ENCODE results near the gene SERTAD3.
"Not testable (repeated sequence)": the region's sequence is repeated elsewhere in the genome, so short reads cannot be mapped to it uniquely, and the experiment has no call there.

SERTAD3 gene, protein sequence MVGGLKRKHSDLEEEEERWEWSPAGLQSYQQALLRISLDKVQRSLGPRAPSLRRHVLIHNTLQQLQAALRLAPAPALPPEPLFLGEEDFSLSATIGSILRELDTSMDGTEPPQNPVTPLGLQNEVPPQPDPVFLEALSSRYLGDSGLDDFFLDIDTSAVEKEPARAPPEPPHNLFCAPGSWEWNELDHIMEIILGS
- long read RNA-seq, donor 1, transcript SERTAD3-201 (2 exons, 1,734 nt), result major isoform, 12 of 13 reads
- long read RNA-seq, donor 1, partial matches to known transcripts, result 0 of 13 reads
- long read RNA-seq, donor 1, other reads (novel, unspliced or antisense), result 0 of 13 reads
- long read RNA-seq, donor 2, transcript SERTAD3-201 (2 exons, 1,734 nt), result major isoform, 8 of 10 reads
- long read RNA-seq, donor 2, partial matches to known transcripts, result 0 of 10 reads
- long read RNA-seq, donor 2, other reads (novel, unspliced or antisense), result 0 of 10 reads
- long read RNA-seq, donor 3, transcript SERTAD3-201 (2 exons, 1,734 nt), result major isoform, 5 of 5 reads
- long read RNA-seq, donor 3, partial matches to known transcripts, result 0 of 5 reads
- long read RNA-seq, donor 3, other reads (novel, unspliced or antisense), result 0 of 5 reads
- long read RNA-seq, donor 4, transcript SERTAD3-201 (2 exons, 1,734 nt), result major isoform, 11 of 12 reads
- long read RNA-seq, donor 4, partial matches to known transcripts, result 0 of 12 reads
- long read RNA-seq, donor 4, other reads (novel, unspliced or antisense), result 0 of 12 reads
- long read RNA-seq, donor 5, transcript SERTAD3-201 (2 exons, 1,734 nt), result major isoform, 13 of 14 reads
- long read RNA-seq, donor 5, partial matches to known transcripts, result 0 of 14 reads
- long read RNA-seq, donor 5, other reads (novel, unspliced or antisense), result 0 of 14 reads
- long read RNA-seq, donor 6, transcript SERTAD3-201 (2 exons, 1,734 nt), result major isoform, 12 of 12 reads
- long read RNA-seq, donor 6, partial matches to known transcripts, result 0 of 12 reads
- long read RNA-seq, donor 6, other reads (novel, unspliced or antisense), result 0 of 12 reads
- long read RNA-seq, donor 7, result 0 reads
- long read RNA-seq, donor 8, partial matches to known transcripts, result 0 of 4 reads
- long read RNA-seq, donor 8, other reads (novel, unspliced or antisense), result 0 of 4 reads

DNA sequence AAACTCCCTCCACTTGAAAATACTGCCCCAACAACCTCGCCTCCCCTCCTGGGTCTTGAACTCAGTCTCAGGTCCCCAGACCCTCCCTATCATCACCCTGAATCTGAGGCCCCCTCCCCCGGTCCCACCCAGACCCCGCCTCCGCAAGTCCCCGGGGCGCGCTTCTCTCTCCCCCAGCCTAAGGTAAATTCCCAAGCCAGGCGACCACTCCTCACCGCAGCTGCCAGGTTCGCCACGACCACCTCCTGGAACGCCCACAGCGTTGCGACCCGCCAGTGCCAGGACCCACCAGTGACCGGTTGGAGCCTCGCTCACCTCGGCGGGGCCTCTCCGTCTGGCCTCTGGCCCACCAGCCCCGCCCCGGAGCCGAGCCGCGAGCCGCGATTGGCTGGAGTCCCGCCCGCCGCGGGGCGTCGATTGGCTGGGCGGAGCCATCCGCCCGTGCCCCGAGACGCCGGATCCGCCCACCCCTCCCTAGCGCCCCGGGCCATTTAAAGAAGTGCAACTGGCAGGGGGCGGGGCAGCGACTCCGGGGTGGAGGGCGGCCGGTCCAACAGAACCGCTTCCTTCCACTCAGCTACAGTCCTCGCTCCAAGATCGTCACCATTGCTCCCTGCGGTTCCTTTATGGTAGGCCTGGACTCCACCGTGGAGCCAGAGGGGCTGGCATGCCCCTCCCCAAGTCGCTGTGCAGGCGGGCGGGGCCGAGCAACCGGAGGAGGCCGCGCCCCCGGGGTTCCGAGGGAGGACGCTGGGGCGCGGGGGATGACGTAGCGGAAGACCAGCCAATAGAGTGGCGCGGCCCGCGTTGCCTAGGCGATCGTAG lies at the start of gene SERTAD3:
SERTAD3 (minus strand) TSS at position 336 of the 825 bp plus-strand sequence. CDS start 2,255 bp downstream, outside the sequence.
- DNase-seq, result peak; percentile 100

DNA sequence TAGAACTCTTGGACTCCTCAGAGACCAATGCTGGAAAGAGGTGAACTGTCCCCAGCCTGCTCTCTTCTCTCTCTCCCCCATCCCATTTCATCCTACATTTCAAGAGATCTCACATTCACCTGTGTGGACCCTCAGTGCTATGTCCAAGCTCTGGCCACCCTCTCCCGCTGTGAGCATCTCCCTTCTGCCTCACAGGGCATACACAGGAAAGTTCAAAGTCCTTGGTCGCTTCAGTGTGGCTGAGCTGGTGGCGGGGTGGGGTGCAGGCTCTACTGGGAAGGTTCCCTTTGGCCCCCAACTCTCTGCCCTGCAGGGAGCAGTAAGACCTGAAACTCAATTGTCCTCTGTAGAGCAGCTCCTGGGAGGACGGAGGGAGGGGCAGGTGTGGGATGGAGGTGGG lies 49.6 kb upstream of the SERTAD3 start:
- no peak for DNase-seq

DNA sequence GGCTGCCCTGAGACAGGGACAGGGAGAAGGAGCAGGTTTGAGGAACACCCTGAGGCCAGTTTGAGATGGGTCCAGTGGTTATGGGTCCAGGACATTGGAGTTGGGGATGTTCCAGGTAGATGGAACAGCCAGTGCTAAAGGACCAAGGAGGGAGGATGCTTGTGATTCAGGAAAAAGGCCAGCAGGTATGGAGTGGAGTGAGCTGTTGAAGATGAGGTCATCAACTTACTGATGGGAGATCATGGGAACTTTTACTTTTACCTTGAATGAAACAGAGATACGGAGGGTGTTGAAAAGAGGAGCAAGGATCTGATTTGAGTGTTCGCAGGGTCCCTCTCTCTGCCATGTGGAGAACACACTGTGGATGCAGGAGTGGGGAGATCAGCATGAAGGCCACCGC lies 48.1 kb upstream of the SERTAD3 start:
- DNase-seq, result no peak

DNA sequence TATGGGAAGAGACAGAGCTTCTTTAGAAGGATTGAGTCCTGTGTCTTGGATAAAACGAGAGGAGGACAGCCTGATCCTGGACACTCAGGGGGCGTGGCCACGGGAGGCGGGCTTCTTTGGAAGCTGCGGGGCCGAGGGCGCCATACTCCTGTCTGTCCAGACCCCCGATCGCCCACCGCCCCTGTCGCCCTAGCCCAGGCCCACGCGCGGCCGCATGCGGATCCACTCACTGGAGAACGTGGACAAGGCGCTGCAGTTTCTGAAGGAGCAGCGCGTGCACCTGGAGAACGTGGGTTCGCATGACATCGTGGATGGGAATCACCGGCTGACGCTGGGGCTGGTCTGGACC lies 45.7 kb upstream of the SERTAD3 start:
- DNase-seq, result no peak

DNA sequence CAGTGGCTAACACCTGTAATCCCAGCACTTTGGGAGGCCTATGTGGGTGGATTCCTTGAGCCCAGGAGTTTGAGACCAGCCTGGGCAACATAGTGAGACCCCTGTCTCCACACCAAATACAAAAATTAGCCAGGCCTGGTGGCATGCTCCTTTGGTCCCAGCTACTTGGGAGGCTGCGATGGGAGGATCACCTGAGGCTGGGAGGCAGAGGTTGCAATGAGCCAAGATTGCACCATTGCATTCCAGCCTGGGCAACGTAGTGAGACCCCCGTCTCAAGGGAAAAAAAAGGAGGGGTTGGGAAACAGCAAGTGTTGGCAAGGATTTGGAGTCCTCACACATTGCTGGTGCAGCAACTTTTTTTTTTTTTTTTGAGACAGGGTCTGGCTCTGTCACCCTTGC lies 41.9 kb upstream of the SERTAD3 start:
- DNase-seq, result no peak

DNA sequence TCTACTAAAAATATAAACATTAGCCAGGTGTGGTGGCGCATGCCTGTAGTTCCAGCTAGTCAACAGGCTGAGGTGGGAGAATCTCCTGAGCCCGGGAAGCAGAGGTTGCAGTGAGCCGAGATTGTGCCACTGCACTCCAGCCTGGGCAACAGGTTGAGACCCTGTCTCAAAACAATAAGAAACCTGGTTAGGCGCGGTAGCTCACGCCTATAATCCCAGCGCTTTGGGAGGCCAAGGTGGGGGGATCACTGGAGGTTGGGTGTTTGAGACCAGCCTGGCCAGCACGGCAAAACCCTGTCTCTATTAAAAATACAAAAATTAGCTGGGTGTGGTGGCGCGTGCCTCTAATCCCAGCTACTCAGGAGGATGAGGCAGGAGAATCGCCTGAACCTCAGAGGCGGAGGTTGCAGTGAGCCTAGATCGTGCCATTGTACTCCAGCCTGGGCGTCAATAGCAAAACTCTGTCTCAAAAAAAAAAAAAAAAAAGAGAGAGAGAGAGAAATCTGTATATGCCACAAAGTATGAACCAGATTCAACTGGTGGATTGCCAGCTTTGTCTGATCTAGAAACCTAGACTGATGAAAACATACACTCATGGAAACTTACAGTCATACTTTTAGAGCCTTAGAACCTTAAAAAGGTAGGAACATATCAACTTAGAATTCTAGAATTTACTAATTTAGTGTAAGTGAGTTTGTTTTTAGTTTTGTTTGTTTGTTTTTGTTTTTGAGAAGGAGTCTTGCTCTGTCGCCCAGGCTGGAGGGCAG lies 31.9 kb upstream of the SERTAD3 start:
- not testable (repeated sequence) for DNase-seq

DNA sequence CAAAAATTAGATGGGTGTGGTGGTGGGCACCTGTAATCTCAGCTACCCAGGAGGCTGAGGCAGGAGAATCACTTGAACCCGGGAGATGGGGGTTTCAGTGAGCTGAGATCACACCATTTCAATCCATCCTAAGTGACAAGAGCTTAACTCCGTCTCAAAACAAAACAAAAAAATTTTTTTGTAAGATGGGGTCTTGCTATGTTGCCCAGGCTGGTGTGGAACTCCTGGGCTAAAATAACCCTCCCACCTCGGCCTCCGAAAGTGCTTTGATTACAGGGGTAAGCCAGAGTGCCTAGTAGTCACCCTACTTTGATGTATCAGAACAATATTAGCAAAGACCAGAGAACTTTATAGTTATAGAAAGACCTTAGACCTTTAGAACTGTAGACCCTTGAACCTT lies 30.6 kb upstream of the SERTAD3 start:
- no peak for DNase-seq

DNA sequence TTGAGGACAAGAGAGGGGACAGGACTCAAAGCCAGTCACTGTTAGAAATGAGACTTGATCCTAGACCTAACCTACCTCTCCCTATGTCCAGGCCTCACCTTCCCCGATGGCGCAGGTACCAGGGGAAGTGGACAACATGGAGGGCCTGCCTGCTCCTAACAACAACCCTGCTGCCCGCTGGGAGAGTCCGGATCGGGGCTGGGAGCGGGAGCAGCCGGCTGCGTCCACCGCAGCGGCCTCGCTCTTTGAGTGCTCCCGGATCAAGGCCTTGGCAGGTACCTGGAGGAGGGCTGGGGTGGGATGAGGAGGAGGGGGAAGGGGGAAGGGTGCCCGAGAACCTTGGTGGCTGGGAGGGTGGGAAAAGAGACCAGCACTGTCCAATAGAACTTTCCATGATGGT lies 28.4 kb upstream of the SERTAD3 start:
- no peak for DNase-seq

DNA sequence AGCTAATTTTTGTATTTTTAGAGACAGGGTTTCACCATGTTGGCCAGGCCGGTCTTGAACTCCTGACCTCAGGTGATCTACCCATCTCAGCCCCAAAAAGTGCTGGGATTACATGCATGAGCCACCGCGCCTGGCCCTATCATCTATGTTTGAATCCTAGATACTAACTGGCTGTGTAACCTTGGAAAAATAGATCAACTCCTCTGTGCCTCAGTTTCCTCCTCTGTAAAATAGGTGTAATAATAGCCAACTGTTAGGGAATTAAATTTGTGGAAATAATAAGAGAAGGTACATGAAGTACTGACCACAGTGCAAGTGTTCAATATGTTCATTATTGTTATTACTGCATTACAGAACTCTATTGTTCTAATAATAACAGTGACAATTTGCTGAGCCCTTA lies 27.0 kb upstream of the SERTAD3 start:
- no peak for DNase-seq

DNA sequence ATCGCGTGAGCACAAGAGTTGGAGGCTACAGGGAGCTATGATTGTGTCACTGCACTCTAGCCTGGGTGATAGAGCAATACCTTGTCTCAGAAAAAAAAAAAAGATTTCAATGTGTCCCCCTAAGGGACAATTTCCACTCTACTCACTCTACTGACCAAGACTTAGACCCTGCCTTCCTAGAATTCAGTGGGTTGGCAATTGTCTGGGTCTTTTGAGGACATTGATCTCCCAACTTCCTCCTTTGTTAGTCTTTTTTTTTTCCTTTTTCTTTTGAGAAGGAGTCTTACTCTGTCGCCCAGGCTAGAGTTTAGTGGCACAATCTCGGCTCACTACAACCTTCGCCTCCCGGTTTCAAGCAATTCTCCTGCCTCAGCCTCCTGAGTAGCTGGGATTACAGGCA lies 24.9 kb upstream of the SERTAD3 start:
- DNase-seq, result no peak

DNA sequence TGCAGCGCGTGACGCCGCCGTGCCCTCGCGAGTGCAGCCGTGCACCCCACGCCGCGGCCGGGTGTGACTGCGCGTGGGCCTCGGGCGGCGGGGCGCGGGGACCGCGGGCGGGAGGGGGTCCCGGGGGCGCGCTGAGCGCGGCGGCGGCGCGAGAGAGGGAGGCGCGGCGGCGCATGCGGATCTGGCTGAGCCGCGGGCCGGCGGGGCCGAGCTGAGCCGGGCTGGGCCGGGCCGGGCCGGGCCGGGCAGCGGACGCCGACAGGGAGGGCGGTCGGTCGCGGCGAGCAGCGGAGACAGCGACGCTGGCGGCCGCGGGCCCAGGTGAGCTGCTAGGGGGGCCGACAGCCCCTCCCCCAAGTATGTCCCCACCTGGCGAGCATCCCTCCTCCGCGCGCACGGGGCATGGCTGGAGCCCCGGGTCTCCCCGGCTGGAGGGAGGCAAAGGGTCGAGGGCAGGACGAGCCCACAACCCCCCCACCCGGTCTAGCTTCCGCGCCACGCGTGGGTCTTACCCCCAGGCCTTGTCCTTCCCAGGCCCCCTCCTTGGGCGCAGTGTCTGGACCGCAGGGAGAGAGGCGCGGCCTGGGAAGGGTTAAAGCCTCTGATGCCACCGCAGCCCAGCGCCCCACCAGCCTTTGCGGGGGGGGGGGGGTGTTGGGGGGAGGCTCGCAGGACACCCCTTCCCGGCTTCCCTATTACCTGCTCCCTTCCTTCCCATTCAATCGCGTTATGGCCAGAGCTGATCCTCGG lies 23.0 kb upstream of the SERTAD3 start, which contains the start of gene SPTBN4:
SPTBN4 (plus strand) TSS at position 17 of the 750 bp plus-strand sequence. CDS start 5,621 bp downstream, outside the sequence.
- DNase-seq, result peak; percentile 21

DNA sequence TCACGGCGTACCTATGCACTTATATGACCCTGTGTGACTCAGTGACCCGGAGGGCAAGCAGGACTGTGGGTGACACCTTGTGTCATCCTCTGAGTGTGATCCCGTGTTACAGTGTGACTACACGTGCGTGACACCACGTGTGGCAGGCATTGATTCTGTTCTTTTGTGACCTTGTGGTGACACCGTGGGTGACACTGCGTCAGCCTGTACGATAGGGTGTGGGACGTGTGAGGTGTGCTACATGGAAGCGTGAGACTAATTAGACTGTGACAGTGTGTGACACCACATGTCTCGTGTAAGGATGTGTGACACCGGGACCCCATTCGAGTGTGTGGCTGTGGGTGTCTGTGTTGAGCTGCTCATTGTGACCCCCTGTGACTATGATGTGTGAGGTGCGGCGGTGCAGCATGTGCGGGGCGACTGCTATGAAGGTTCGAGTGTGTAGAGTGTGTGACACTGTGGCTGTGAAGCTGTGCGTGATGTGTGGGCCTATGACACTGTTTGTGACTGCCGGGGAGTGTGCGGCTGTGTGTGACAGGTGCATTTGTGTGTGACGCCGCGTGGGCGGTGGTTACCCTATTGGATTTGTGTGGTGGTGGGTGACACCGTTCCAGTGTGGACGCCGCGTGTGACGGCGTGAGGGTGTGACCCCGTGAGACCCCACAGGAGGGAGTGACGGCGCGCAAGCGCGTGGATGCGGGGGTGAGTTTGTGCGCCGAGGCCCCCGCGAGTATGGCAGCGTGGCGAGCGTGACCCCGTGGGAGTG lies 22.3 kb upstream of the SERTAD3 start:
- DNase-seq, result peak; percentile 61

DNA sequence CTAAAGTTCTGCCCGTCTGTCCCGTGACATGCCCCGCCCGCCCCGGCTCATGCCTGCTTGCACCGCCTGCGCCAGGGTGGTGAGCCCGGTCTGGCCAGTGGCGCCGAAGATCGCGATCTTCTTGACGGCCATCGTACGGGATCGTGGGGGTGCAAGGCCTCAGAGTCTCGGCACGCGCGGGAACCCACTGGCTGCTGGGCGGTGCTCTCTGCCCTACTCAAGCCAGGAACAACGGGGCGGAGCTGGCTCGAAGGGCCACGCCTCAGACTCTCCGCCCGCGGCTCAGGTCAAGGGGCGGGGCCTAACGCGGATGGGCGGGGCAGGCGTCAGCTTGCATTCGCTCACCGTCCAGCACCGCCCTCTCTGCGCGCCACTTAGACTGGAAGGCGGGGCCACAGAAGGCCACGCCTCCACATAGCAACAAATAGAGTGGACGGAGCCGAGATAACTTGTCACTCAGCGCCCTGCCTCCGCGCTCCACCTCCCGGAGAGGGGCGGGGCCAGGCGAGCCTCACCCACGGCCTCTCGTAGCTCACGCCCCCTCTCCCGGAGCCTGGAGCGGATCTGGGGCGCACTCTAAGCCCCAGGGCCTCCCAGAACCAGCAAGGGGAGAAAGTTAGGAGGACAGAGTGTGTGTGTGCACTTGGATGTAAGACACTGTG lies 21.6 kb upstream of the SERTAD3 start, which contains the start of gene BLVRB:
BLVRB (minus strand) TSS at position 189 of the 662 bp plus-strand sequence; CDS start at position 132, 57 bp downstream.
- DNase-seq, result peak; percentile 97

DNA sequence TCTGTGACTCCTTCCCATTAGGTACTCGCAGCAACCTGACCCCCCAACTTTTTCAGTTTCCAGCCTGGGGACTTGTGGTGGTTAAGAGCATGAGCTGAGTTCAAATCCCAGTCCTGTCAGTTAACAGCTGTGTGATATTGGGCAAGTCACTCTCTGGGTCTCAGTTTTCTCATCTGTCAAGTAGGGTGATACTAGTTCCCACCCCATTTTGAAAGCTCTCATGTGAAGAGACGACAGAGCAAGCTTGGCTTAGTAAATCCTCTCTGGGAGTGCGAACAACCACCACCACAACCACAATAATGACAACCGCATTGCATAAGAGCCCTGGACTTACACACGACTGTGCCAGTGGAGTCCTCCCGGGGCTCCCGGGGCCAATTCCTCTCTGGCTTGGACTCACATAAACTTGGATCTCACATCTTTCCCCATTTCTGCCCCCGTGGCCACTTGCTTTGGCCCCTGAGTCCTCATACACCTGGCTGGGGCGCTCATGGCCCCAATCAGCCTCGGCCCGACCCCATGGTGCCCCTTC lies 21.0 kb upstream of the SERTAD3 start:
- no peak for DNase-seq

DNA sequence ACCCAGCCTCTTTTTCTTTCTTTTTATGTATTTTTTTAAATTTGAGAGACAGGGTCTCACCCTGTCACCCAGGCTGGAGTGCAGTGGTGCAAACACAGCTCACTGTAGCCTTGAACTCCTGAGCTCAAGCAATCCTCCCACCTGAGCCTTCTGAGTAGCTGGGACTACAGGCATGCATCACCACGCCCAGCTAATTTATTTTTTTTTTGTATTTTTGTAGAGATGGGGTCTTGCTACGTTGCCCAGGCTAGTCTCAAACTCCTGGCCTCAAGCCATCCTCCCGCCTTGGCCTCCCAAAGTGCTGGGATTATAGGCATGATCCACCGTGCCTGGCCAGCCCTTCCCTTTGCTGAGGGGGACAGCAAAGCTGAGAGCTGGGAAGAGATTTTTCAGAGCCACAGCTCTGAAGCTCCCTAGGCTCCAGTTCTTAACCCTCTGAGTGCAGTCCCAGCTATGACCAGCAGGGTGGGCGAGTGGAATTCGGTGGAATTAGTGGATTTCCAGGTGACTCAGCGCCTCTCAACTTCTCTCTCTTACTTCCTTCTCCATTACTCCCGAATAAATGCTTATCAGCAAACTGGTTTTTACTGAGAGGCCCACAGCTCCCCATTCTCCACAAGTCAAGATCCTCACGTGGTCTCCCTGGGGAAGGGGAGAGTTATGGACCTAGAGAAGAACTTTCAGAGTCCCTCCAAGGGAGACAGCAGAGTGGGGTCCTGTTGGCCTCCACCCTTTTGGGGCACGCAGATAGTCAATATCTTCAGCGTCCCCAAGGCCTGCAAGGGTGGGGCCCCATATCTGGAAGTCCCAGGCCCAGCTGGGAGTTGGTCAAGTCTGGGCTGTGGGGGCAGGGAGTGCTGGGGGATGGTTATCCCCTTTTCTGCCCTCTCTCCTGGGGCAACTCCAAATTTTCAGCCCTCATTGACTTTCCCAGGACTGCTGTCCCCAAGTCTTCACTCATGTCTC lies 20.2 kb upstream of the SERTAD3 start:
- peak; percentile 49 for DNase-seq

DNA sequence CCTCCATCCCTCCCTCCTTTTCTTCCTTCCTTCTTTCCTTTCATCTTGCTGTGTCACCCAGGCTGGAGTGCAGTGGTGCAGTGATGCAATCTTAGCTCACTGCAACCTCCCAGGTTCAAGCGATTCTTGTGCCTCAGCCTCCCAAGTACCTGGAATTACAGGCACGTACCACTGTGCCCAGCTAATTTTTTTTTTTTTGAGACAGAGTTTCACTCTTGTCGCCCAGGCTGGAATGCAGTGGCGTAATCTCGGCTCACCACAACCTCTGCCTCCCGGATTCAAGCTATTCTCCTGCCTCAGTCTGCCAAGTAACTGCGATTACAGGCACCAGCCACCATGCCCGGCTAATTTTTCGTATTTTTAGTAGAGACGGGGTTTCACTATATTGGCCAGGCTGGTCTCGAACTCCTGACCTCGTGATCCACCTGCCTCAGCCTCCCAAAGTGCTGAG lies 19.5 kb upstream of the SERTAD3 start:
- DNase-seq, result not testable (repeated sequence)

DNA sequence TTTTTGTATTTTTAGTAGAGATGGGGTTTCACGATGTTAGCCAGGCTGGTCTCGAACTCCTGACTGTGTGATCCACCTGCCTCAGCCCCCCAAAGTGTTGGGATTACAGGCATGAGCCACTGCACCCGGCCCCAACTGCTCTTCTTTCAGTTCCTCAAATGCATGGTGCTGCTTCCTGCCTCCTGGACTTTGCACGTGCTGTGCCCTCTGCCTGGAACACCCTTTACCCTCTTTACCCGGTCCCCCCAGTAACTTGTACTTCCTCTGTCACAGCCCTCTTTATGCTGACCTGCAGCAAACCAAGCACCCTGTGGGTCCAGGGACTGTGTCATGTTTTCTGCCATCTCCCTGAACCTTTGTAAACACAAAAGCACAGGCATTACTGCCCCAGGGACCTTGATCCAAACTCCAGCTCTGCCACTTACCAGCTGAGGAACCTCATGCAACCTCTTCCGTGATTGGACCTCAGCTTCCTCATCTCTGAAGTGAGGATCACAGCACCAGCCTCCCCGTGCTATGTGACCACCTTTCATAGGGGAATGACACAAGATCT lies 17.6 kb upstream of the SERTAD3 start:
- DNase-seq, result no peak

Measured in right kidney (tissue), 9 donors.